Esophagus (tissue), 2 donors: ENCODE data around the gene DUS2. TPM values are rescaled to one million over a fixed set of nuclear protein-coding genes. Genes with fewer than 3 reads are reported as not detected.
"Not testable (repeated sequence)": the region's sequence is repeated elsewhere in the genome, so short reads cannot be mapped to it uniquely, and the experiment has no call there.

Source experiments
- H3K27ac ChIP-seq, 2 donors: one replicate each; pipeline ENCODE4 v1.5.1; 2013; ENCODE audit warnings: low read depth in 2 of 2, mild to moderate bottlenecking in 2 of 2, inconsistent platforms in 1 of 2, low read length in 1 of 2, moderate library complexity in 1 of 2
- H3K27me3 ChIP-seq, 2 donors: one replicate each; pipeline ENCODE4 v1.6.1; 2013; ENCODE audit warnings: low read length in 2 of 2, control low read depth in 1 of 2, mild to moderate bottlenecking in 1 of 2; ENCODE audit not compliant: insufficient read depth in 2 of 2, control insufficient read depth in 1 of 2
- H3K36me3 ChIP-seq, 2 donors: one replicate each; pipeline ENCODE4 v1.6.1; 2013; ENCODE audit warnings: low read length in 1 of 2; ENCODE audit not compliant: control insufficient read depth in 2 of 2, insufficient read depth in 2 of 2
- H3K4me1 ChIP-seq, 2 donors: one replicate each; pipeline ENCODE4 v1.6.1; 2013; ENCODE audit warnings: low read length in 1 of 2; ENCODE audit not compliant: control insufficient read depth in 2 of 2, insufficient read depth in 2 of 2
- H3K4me3 ChIP-seq, 2 donors: one replicate each; pipeline ENCODE4 v1.5.1; 2013; ENCODE audit warnings: low read length in 2 of 2, mild to moderate bottlenecking in 2 of 2, low read depth in 1 of 2, moderate library complexity in 1 of 2
- H3K9me3 ChIP-seq, 2 donors: one replicate each; pipeline ENCODE4 v1.6.1; 2013; ENCODE audit warnings: mild to moderate bottlenecking in 2 of 2, low read depth in 1 of 2, low read length in 1 of 2, moderate library complexity in 1 of 2; ENCODE audit not compliant: control insufficient read depth in 2 of 2, insufficient read depth in 1 of 2
- WGBS, 2 donors: extraction: QIAGEN DNeasy Blood & Tissue Kit; methylation state at CpG; one replicate each; pipeline ENCODE4 v1.1.7; 2013; 5-methylcytosine and 5-hydroxymethylcytosine counted together
- polyA plus RNA-seq, 2 donors: library from polyadenylated mRNA; stranded (reverse); fragments of 200-250 nt; gene quantifications; one replicate each; pipeline ENCODE4 v1.2.3, GENCODE V29; 2013
- donor health status: healthy with polysubstance abuse.
- donor health status: Bipolar disorder and iron deficiency.

DUS2 gene
- polyA plus RNA-seq, 2 donors = 6.2 to 11.1 TPM

DNA sequence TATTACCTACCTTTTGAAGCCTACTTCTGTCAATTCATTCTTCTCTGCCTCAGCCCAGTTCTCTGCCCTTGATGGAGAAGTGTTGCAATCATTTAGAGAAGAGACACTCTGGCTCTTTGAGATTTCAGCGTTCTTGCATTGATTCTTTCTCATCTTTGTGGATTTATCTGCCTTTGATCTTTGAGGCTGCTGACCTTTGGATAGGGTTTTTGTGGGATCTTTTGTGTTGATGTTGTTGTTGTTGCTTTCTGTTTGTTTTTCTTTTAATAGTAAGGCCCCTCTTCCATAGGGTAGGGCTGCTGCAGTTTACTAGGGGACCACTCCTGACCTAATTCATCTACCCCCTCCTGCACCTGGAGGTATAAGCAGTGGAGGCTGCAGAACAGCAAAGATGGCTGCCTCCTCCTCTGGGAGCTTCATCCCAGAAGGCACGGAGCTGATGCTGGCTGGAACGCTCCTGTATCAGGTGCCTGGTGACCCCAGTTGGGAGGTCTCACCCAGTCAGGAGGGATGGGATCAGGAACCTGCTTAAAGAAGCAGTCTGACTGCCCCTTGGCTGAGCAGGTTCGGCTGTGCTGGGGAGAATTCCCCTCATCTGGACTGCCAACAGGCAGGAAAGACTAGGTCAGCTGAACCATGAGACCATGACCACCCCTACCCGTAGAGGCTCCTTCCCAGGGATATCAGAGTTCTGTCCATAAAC is 90.1 kb downstream of the DUS2 start:
- WGBS, 2 donors = 86 to 87% methylated on average over 5 of the region's 5 CpGs
- Histone ChIP-seq H3K4me1 (peaks cover 3 to 8% of the 10 kb centered on the region in 2 donors), H3K36me3 (no peaks in the 10 kb centered on the region), H3K9me3 (no peaks in the 10 kb centered on the region), H3K27ac (no peak overlapping the region), H3K27me3 (no peaks in the 10 kb centered on the region), H3K4me3 (no peak overlapping the region)

GRCh38 chr16:68113765-68114240 is 90.7 kb downstream of the DUS2 start:
- no peaks in the 10 kb centered on the region for H3K36me3 ChIP-seq
- H3K4me1 ChIP-seq = peaks cover 3 to 8% of the 10 kb centered on the region in 2 donors
- WGBS, 2 donors = 96 to 98% methylated on average over 12 of the region's 12 CpGs
- H3K9me3 ChIP-seq = no peaks in the 10 kb centered on the region
- no peak overlapping the region for H3K4me3 ChIP-seq
- H3K27ac ChIP-seq = no peak overlapping the region
- H3K27me3 ChIP-seq = no peaks in the 10 kb centered on the region

DNA sequence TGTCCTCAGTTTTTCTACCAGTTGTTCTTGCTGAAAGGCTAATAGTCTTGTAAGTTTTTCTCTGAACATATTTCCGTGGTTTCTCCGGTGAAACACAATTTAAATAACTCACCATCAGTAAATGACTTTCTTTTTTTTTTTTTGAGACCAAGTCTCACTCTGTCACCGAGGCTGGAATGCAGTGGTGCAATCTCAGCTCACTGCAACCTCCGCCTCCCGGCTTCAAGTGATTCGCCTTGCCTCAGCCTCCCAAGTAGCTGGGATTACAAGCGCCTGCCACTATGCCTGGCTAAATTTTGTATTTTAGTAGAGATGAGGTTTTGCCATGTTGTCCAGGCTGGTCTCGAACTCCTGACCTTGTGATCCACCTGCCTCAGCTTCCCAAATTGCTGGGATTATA is 91.9 kb downstream of the DUS2 start:
- H3K9me3 ChIP-seq, H3K4me3 ChIP-seq, H3K36me3 ChIP-seq, H3K27ac ChIP-seq, H3K27me3 ChIP-seq, H3K4me1 ChIP-seq: not testable (repeated sequence)
- WGBS, 2 donors = 94% methylated on average over 8 of the region's 8 CpGs

- 64 to 70% methylated on average over 2 of the region's 2 CpGs for WGBS, 2 donors
- no peaks in the 10 kb centered on the region for H3K9me3 ChIP-seq
- no peaks in the 10 kb centered on the region for H3K27me3 ChIP-seq
- no peak overlapping the region for H3K27ac ChIP-seq
- no peak overlapping the region for H3K4me3 ChIP-seq
- H3K36me3 ChIP-seq = no peaks in the 10 kb centered on the region
- H3K4me1 ChIP-seq = peaks cover 3 to 8% of the 10 kb centered on the region in 2 donors
Observed at GRCh38 chr16:68115851-68116250, 92.8 kb downstream of the DUS2 start.

- Histone ChIP-seq H3K9me3 (no peaks in the 10 kb centered on the region), H3K27ac (no peak overlapping the region), H3K4me1 (peaks cover 3 to 8% of the 10 kb centered on the region in 2 donors), H3K4me3 (no peak overlapping the region), H3K36me3 (no peaks in the 10 kb centered on the region), H3K27me3 (no peaks in the 10 kb centered on the region)
- 73 to 78% methylated on average over 2 of the region's 2 CpGs for WGBS, 2 donors
Observed at GRCh38 chr16:68116256-68116867, 93.3 kb downstream of the DUS2 start.

DNA sequence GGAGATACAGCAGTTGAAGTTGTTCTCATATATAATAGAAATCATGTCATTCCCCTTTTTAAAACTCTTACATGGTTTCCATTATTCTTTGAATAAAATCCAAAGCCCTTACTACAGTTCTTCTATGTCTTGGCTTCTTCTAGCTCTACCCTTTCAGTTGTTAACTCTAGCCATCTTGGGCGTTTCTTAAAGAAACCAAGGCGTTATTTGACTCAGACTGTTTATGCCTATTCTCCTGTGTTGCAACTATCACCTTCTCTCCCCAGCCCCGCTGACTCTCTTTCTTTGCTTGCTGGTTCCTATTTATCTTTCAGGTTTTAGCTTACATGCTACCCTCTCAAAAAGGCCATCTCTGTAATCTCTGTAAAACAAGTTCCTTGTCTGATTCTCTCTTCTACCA is 94.8 kb downstream of the DUS2 start:
- Histone ChIP-seq H3K4me1 (peaks cover 3 to 8% of the 10 kb centered on the region in 2 donors), H3K27ac (no peak overlapping the region), H3K4me3 (no peak overlapping the region), H3K36me3 (no peaks in the 10 kb centered on the region), H3K9me3 (no peaks in the 10 kb centered on the region), H3K27me3 (no peaks in the 10 kb centered on the region)
- 84 to 86% methylated on average over 3 of the region's 3 CpGs for WGBS, 2 donors

DNA sequence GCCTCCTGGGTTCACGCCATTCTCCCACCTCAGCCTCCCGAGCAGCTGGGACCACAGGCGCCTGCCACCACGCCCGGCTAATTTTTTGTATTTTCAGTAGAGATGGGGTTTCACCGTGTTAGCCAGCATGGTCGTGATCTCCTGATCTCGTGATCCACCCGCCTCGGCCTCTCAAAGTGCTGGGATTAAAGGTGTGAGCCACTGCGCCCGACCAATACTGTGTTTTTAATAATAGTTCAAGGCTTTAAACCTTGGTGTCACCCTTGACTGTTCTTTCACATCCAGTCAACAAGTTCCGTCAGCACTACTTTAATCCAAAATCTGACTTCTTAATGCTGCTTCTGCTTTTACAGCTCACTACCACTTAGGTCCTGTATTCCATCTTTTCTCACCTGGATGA is 95.9 kb downstream of the DUS2 start:
- H3K4me1 ChIP-seq, H3K27me3 ChIP-seq, H3K27ac ChIP-seq, H3K36me3 ChIP-seq, H3K4me3 ChIP-seq, H3K9me3 ChIP-seq: not testable (repeated sequence)
- WGBS, 2 donors = 90 to 91% methylated on average over 13 of the region's 13 CpGs

DNA sequence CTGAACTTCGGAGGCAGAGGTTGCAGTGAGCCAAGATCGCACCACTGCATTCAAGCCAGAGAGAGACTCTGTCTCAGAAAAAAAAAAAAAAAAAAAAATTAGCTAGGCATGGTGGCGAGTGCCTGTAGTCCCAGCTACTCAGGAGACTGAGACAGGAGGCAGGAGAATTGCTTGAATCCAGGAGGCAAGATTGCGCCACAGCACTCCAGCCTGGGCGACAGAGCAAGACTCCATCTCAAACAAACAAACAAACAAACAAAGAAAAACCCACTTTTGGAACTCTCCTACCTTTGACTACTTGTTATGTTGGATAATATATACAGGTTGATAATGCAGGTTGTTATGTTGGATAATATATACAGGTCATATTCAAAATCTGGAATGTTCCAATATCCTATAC is 97.4 kb downstream of the DUS2 start:
- 94 to 97% methylated on average over 5 of the region's 5 CpGs for WGBS, 2 donors
- H3K27ac ChIP-seq, H3K9me3 ChIP-seq, H3K36me3 ChIP-seq, H3K27me3 ChIP-seq, H3K4me3 ChIP-seq, H3K4me1 ChIP-seq: not testable (repeated sequence)

DNA sequence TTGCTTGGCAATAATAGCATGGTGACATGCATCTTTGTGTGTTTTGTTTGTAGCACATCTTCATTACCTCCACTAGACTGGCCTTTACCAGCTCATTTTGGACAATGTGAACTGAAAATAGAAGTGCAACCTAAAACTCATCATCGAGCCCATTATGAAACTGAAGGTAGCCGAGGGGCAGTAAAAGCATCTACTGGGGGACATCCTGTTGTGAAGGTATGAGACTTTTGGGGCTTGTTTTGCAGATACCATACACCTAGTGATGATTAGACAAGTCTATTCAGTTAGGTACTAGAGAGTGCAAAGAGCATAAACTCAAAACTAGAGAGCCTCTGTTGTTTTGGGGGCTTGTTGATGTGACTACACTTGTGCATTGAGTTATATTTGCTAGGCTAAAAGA is 103.3 kb downstream of the DUS2 start:
- no peak overlapping the region for H3K27ac ChIP-seq
- no peaks in the 10 kb centered on the region for H3K4me1 ChIP-seq
- H3K4me3 ChIP-seq = no peak overlapping the region
- no peaks in the 10 kb centered on the region for H3K36me3 ChIP-seq
- no peaks in the 10 kb centered on the region for H3K27me3 ChIP-seq
- WGBS, 2 donors = 88 to 92% methylated on average over 2 of the region's 2 CpGs
- H3K9me3 ChIP-seq = no peaks in the 10 kb centered on the region
